Vagina (tissue), 2 donors: Measurements from ENCODE around the gene CPN2.

Experiments
- CTCF ChIP-seq, 3 experiments: fragments of 450-650 bp in 2 of 3; fragments of 200-600 bp in 1 of 3; sonication (generic) in 1 of 3; IDR thresholded peaks; one replicate each; pipeline ENCODE4 v1.5.1; 2017 to 2019; ENCODE audit warnings: antibody characterized with exemption in 3 of 3, mild to moderate bottlenecking in 2 of 3, moderate library complexity in 2 of 3
- POLR2A ChIP-seq, 2 donors: fragments of 450-650 bp; IDR thresholded peaks; one replicate each; pipeline ENCODE4 v1.6.1; 2017; ENCODE audit warnings: antibody characterized with exemption in 2 of 2, mild to moderate bottlenecking in 2 of 2, moderate library complexity in 2 of 2
- POLR2AphosphoS5 ChIP-seq, 2 donors: sonication (generic); formaldehyde crosslinking; IDR thresholded peaks; one replicate each; pipeline ENCODE4 v1.9.0; 2017; ENCODE audit warnings: antibody characterized with exemption in 2 of 2, mild to moderate bottlenecking in 2 of 2, low read depth in 1 of 2; ENCODE audit not compliant: insufficient read depth in 1 of 2

- TF ChIP-seq CTCF (IDR thresholded peaks at IDR 0.05) (no peak), POLR2AphosphoS5 (IDR thresholded peaks at IDR 0.05; ENCODE audit: insufficient read depth in 1 of 2, low read depth in 1 of 2) (no peak), POLR2A (IDR thresholded peaks at IDR 0.05) (no peak)
These were observed 14.3 kb downstream of the CPN2 start for GRCh38 chr3:194336601-194337355.
